Thyroid gland (tissue), 4 donors: Measurements from ENCODE around the gene TPCN1. TPM values are rescaled to one million over a fixed set of nuclear protein-coding genes. Genes with fewer than 3 reads are reported as not detected.

ENCODE experiments used
- DNase-seq, 2 donors: peaks; one replicate each; pipeline ENCODE4 v3.0.0-alpha.2; 2019
- H3K27ac ChIP-seq, 3 donors: fragments of 200-600 bp; sonication (generic); 1 replicate in 2 of 3; 2 replicates in 1 of 3; pipeline ENCODE4 v1.5.1; 2016 to 2019; ENCODE audit warnings: mild to moderate bottlenecking in 1 of 3, moderate library complexity in 1 of 3
- H3K27me3 ChIP-seq: fragments of 200-600 bp; sonication (generic); one replicate; pipeline ENCODE4 v1.5.1; 2019
- H3K36me3 ChIP-seq, 2 donors: fragments of 200-600 bp; sonication (generic); one replicate each; pipeline ENCODE4 v1.5.1; 2016 to 2019
- H3K4me1 ChIP-seq, 2 donors: fragments of 200-600 bp; sonication (generic); one replicate each; pipeline ENCODE4 v1.5.1; 2017 to 2019
- H3K4me3 ChIP-seq, 3 donors: fragments of 200-600 bp; sonication (generic); replicated peaks in 1 of 3; 1 replicate in 2 of 3; 2 replicates in 1 of 3; pipeline ENCODE4 v1.5.1; 2016; ENCODE audit warnings: mild to moderate bottlenecking in 1 of 3
- H3K9me3 ChIP-seq: fragments of 200-600 bp; sonication (generic); one replicate; pipeline ENCODE4 v1.5.1; 2017
- POLR2A ChIP-seq, 2 donors: fragments of 450-650 bp; IDR thresholded peaks; one replicate each; pipeline ENCODE4 v1.6.1; 2017; ENCODE audit warnings: antibody characterized with exemption in 2 of 2, mild to moderate bottlenecking in 2 of 2, moderate library complexity in 1 of 2
- WGBS, 2 donors: methylation state at CpG; one replicate each; pipeline ENCODE4 v1.1.5; 2017; 5-methylcytosine and 5-hydroxymethylcytosine counted together
- intact Hi-C: fragments of 100-400 bp; cut with DNase I; formaldehyde crosslinking; loops from one replicate; pipeline ENCODE4 v1.15.1; 2023
- total RNA-seq, 4 donors: library from RNA; depleted of rRNA; stranded (reverse); fragments of >200 nt; gene quantifications; one replicate each; pipeline ENCODE4 v1.2.3, GENCODE V29; 2016
- TF ChIP-seq, protein P1 (sequence below), 6 experiments: fragments of 200-600 bp in 3 of 6; fragments of 450-650 bp in 3 of 6; sonication (generic) in 3 of 6; IDR thresholded peaks; one replicate each; pipeline ENCODE4 v1.5.1; 2016 to 2019; ENCODE audit warnings: antibody characterized with exemption in 6 of 6, mild to moderate bottlenecking in 2 of 6, inconsistent platforms in 1 of 6, moderate library complexity in 1 of 6

The TPCN1 gene
- total RNA-seq, 4 donors from 2014 or later: 58.3 to 135 (median 109) TPM

DNA sequence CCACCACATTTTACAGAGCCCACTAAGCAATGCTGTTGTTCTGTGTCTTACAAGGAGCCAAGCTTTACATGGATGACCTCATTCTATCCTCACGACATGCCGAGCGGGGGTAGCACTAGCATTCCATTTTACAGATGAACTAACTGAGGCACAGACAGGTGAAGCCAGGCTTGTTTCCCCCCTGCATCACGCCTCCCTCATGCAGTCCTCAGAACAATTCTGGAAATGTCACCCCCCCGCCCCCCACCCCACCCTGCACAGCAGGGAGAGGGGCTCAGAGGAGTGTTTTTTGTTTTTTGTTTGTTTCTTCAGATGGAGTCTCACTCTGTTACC, 112.1 kb downstream of the TPCN1 start:
- Histone ChIP-seq H3K4me3 (peak overlapping the region in 1 of 3 donors; percentile 44), H3K4me1 (peaks cover 4 to 24% of the 10 kb centered on the region in 2 donors), H3K9me3 (no peaks in the 10 kb centered on the region), H3K36me3 (peaks cover 0 to 6% of the 10 kb centered on the region in 2 donors), H3K27ac (no peak overlapping the region), H3K27me3 (no peaks in the 10 kb centered on the region)
- 87 to 88% methylated on average over 5 of the region's 5 CpGs for WGBS, 2 donors
- intact Hi-C loops: loop anchor here (10.0 kb wide), 1 partner anchor 139 kb away; no protein-coding TSS in a partner anchor
- no peak for TF ChIP-seq POLR2A (IDR thresholded peaks at IDR 0.05)
- TF ChIP-seq, protein P1, sequence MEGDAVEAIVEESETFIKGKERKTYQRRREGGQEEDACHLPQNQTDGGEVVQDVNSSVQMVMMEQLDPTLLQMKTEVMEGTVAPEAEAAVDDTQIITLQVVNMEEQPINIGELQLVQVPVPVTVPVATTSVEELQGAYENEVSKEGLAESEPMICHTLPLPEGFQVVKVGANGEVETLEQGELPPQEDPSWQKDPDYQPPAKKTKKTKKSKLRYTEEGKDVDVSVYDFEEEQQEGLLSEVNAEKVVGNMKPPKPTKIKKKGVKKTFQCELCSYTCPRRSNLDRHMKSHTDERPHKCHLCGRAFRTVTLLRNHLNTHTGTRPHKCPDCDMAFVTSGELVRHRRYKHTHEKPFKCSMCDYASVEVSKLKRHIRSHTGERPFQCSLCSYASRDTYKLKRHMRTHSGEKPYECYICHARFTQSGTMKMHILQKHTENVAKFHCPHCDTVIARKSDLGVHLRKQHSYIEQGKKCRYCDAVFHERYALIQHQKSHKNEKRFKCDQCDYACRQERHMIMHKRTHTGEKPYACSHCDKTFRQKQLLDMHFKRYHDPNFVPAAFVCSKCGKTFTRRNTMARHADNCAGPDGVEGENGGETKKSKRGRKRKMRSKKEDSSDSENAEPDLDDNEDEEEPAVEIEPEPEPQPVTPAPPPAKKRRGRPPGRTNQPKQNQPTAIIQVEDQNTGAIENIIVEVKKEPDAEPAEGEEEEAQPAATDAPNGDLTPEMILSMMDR (IDR thresholded peaks at IDR 0.05): no peak
- no peak for DNase-seq

DNA sequence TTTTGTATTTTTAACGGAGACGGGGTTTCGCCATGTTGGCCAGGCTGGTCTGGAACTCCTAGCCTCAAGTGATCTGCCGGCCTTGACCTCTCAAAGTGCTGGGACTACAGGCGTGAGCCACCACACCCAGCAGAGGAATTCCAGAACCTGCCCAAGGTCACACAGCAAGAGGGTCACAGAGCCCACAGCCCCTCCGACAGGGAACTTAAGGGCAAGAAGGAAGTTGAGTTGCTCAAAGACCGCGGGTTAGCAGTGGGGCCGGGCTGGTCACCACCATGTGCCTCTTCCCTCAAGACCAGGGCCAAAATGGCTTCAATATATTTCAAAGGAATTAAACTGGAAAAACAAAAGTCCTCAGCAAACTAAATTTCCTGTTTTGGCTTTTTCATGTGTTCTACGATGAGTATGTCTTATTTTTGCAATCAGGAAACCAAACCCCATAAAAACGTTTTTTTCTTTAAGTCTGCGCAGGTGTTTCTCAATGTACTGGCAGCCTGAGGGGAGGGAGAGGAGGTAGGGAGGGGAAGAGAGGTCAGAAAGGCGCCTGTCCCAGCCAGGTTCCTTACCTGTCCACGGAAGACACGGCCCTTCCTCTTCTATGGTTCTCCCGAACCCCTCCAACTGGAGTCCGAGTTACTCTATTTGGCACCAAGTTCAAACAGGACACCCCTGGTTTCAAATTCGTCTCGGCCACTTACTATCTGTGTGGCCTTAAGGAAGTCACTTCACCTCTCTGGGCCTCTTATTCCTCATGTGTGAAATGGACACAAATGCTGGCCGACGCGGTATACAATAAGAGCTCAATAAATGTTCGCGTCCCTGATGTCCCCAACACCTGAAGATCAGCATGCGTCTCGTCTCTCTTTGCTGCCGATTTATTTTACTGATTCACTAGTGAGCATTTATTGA, 112.9 kb downstream of the TPCN1 start:
- DNase-seq: peak in 1 of 2 donors; percentile 16
- Histone ChIP-seq H3K36me3 (peaks cover 0 to 6% of the 10 kb centered on the region in 2 donors), H3K27ac (peak overlapping the region in 2 of 3 donors; percentile 45 to 63), H3K27me3 (no peaks in the 10 kb centered on the region), H3K4me3 (peak overlapping the region; percentile 38 to 65 (median 44)), H3K9me3 (no peaks in the 10 kb centered on the region), H3K4me1 (peaks cover 4 to 24% of the 10 kb centered on the region in 2 donors)
- TF ChIP-seq POLR2A (IDR thresholded peaks at IDR 0.05): no peak
- TF ChIP-seq, protein P1 (IDR thresholded peaks at IDR 0.05): no peak
- intact Hi-C loops: loop anchor here (2.0 to 10.0 kb wide), 2 partner anchors 25 to 139 kb away; partner anchors contain the start of gene PLBD2
- 42 to 45% methylated on average over 27 of the region's 27 CpGs for WGBS, 2 donors

DNA sequence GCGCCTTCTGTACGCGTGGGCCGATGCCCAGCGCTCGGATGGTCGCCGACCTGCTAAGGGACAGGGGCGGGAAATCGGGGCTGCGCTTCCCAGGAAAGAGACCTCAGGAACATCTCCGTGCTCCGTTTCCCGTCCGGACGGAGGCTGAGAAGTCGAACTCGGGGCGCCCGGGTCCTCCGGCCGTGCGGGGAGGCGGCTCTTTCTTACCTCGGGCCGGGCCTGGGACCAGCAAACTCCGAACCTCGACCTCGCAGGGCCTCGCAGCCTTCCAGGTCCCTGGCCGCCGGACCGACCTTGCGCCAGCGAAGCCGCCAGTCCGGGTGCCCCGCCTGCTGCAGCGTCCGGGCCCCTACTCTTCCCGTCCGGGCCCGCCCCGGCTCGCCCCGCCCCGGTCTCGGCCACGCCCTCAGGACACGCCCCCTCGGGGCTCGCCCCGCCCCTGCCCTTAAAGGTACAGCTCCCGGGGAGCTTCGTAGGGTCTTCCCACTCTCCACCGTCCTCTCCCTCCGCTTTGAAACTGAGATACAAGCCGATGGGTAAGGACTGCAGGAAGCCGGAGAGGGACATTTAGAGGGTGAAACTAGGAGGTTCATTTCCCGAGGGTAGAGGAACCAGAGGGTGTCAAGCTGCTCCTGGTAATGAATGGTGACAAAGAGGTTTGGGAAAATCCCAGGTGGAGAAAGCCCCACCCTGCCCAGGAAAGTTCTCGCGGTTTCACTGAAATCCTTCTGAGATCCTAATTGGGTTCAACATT, 113.7 kb downstream of the TPCN1 start, which contains the start of gene SLC8B1:
Gene SLC8B1, minus strand, starts transcription at position 324 of the 754 bp plus-strand sequence. CDS start 2,231 bp downstream, outside the sequence.
- Histone ChIP-seq H3K27me3 (no peaks in the 10 kb centered on the region), H3K4me1 (peaks cover 4 to 24% of the 10 kb centered on the region in 2 donors), H3K36me3 (peaks cover 0 to 6% of the 10 kb centered on the region in 2 donors), H3K27ac (peak within 1 kb of the TSS in 2 of 3 donors; percentile 45 to 63), H3K9me3 (no peaks in the 10 kb centered on the region), H3K4me3 (peak within 1 kb of the TSS; percentile 38 to 65 (median 44))
- TF ChIP-seq, protein P1 (IDR thresholded peaks at IDR 0.05): no peak
- peak; percentile 15 to 83 for TF ChIP-seq POLR2A (IDR thresholded peaks at IDR 0.05)
- WGBS, 2 donors: 1 to 3% methylated on average over 7 to 39 of the region's 62 CpGs
- DNase-seq: peak; percentile 83 to 86
- intact Hi-C loops: loop anchor here (2.0 to 10.0 kb wide), 2 partner anchors 24 to 140 kb away; partner anchors contain the start of gene PLBD2

DNA sequence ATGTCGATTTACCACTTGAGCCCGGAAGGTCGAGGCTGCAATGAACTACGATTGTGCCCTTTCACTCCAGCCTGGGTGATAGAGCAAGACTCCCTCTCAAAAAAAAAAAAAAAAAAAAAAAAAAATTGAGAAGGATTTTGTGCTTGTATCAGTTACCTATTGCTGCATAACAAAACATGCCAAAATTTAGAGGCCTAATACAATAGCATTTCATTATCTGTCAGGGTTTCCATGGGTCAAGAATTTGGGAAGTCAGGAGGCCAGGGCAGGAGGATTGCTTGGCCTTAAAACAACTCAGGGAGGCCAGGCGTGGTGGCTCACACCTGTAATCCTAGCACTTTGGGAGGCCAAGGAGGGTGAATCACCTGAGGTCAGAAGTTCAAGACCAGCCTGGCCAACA, 118.3 kb downstream of the TPCN1 start:
- H3K4me3 ChIP-seq: no peak overlapping the region
- intact Hi-C loops: loop anchor here (10.0 kb wide), 1 partner anchor 145 kb away; no protein-coding TSS in a partner anchor
- TF ChIP-seq, protein P1 (IDR thresholded peaks at IDR 0.05): no peak
- no peak for TF ChIP-seq POLR2A (IDR thresholded peaks at IDR 0.05)
- no peak for DNase-seq
- H3K27ac ChIP-seq: no peak overlapping the region
- 94 to 98% methylated on average over 5 of the region's 5 CpGs for WGBS, 2 donors
- H3K9me3 ChIP-seq: no peaks in the 10 kb centered on the region
- no peaks in the 10 kb centered on the region for H3K27me3 ChIP-seq
- no peaks in the 10 kb centered on the region for H3K36me3 ChIP-seq
- peaks cover 0 to 6% of the 10 kb centered on the region in 2 donors for H3K4me1 ChIP-seq
